GM18511 (cell line): ENCODE results near the gene TINAGL1.

Experiments used
- ATAC-seq: cut with Tn5 transposase; IDR thresholded peaks from one replicate; pipeline ENCODE4 v1.9.1; 2021; ENCODE audit warnings: mild to moderate bottlenecking, moderate library complexity; ENCODE audit not compliant: unreplicated experiment

The TINAGL1 gene

GRCh38 chr1:31626223-31627207 lies 50.2 kb downstream of the TINAGL1 start:
- no peak for ATAC-seq

- ATAC-seq, result no peak
Measured at GRCh38 chr1:31627301-31627929, 51.1 kb downstream of the TINAGL1 start.

GRCh38 chr1:31627930-31628559 lies 51.7 kb downstream of the TINAGL1 start:
- ATAC-seq, result no peak

GRCh38 chr1:31628931-31629556 lies 52.7 kb downstream of the TINAGL1 start:
- ATAC-seq, result no peak

- no peak for ATAC-seq
Measured at GRCh38 chr1:31632649-31633048, 56.3 kb downstream of the TINAGL1 start.

- no peak for ATAC-seq
Measured at GRCh38 chr1:31633117-31633516, 56.8 kb downstream of the TINAGL1 start.
